ENCODE measurements around the gene CREB1. TPM values are rescaled to one million over a fixed set of nuclear protein-coding genes. Genes with fewer than 3 reads are reported as not detected.
A peak's percentile ranks its signal among the peaks of the same experiment; 100 is the strongest.

The CREB1 gene
- total RNA-seq (ENCODE audit: low replicate concordance): 118 and 164 TPM in 2 replicates

- peaks cover 17% of the 10 kb centered on the region for H3F3A ChIP-seq (ENCODE audit: low read depth)
- H3K27me3 Mint-ChIP-seq (ENCODE audit: insufficient read depth, low read depth): peaks cover 12% of the 10 kb centered on the region
- peak within 1 kb of the TSS; percentile 100 for H3K27ac ChIP-seq
- no peaks in the 10 kb centered on the region for H3K9me3 Mint-ChIP-seq
- peaks cover 48% of the 10 kb centered on the region for H3K4me1 ChIP-seq
- peak within 1 kb of the TSS; percentile 90 for H2AFZ ChIP-seq (replicated peaks)
- peaks cover 44% of the 10 kb centered on the region for H3K79me2 ChIP-seq (ENCODE audit: low read depth)
- peak within 1 kb of the TSS; percentile 100 for H3K4me3 ChIP-seq
- peak within 1 kb of the TSS; percentile 100 for H3K9ac ChIP-seq
- TF ChIP-seq CTCF (IDR thresholded peaks at IDR 0.05): no peak
- TF ChIP-seq EZH2 (IDR thresholded peaks at IDR 0.05): no peak
- H3K36me3 Mint-ChIP-seq: peaks cover 7% of the 10 kb centered on the region
- peak within 1 kb of the TSS; percentile 100 for H3K27ac Mint-ChIP-seq
- peaks cover 41% of the 10 kb centered on the region for H4K20me1 ChIP-seq (ENCODE audit: low read depth)
- H3K4me3 Mint-ChIP-seq: peak within 1 kb of the TSS; percentile 99
- H3K4me2 ChIP-seq: peak within 1 kb of the TSS; percentile 97
- H3K9me3 ChIP-seq (ENCODE audit: low read depth): no peaks in the 10 kb centered on the region
- H3K27me3 ChIP-seq: peaks cover 26% of the 10 kb centered on the region
- H3K36me3 ChIP-seq: peaks cover 4% of the 10 kb centered on the region
- peak; percentile 97 for DNase-seq (ENCODE audit: low spot score)
- H3K4me1 Mint-ChIP-seq: peaks cover 58% of the 10 kb centered on the region
Observed at GRCh38 chr2:207529330-207530159, at the start of gene CREB1. CREB1 (plus strand) TSS chr2:207529962; CDS start chr2:207555636, 25,674 bp downstream.

DNA sequence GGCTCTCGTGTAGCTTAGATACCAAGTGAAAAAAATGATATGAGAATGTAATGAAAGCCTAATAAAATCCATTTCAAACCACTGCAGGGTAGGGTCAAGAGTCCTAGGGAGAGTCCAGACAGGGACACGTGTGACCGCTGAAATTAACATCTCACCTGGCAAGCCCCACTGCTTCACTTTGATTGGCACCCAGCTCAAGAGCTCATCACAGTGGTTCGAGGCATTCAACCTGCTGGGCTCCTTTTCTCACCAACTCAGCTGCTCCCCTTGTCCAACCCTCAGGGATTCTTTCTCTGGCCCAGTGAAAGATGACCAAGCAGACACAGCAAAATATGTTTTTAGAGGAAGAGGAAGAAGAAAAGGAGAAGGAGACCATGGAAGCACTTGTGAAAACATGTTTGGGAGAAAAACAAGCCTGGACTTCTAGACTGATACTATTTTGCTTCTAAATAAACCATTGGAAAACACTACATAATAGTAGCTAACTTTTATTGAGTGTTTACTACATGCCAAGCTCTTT is 49.2 kb upstream of the CREB1 start:
- Histone ChIP-seq H3K27ac (no peak overlapping the region), H3K9ac (no peak overlapping the region), H3K4me3 (no peak overlapping the region), H2AFZ (replicated peaks) (no peak overlapping the region), H3K27me3 (no peaks in the 10 kb centered on the region), H3K9me3 (ENCODE audit: low read depth) (no peaks in the 10 kb centered on the region), H3K4me2 (no peak overlapping the region), H3F3A (ENCODE audit: low read depth) (no peaks in the 10 kb centered on the region), H3K4me1 (no peaks in the 10 kb centered on the region), H3K36me3 (no peaks in the 10 kb centered on the region), H4K20me1 (ENCODE audit: low read depth) (no peaks in the 10 kb centered on the region), H3K79me2 (ENCODE audit: low read depth) (no peaks in the 10 kb centered on the region)
- Mint-ChIP-seq H3K9me3 (no peaks in the 10 kb centered on the region), H3K4me3 (no peak overlapping the region), H3K36me3 (no peaks in the 10 kb centered on the region), H3K4me1 (peaks cover 31% of the 10 kb centered on the region), H3K27me3 (ENCODE audit: insufficient read depth, low read depth) (no peaks in the 10 kb centered on the region), H3K27ac (peak overlapping the region; percentile 26)
- TF ChIP-seq EZH2phosphoT487 (IDR thresholded peaks at IDR 0.05) (no peak), CTCF (IDR thresholded peaks at IDR 0.05) (no peak), EZH2 (IDR thresholded peaks at IDR 0.05) (no peak)
- DNase-seq (ENCODE audit: low spot score): no peak

- Histone ChIP-seq H3K27me3 (no peaks in the 10 kb centered on the region), H3K27ac (no peak overlapping the region), H3F3A (ENCODE audit: low read depth) (no peaks in the 10 kb centered on the region), H3K79me2 (ENCODE audit: low read depth) (no peaks in the 10 kb centered on the region), H4K20me1 (ENCODE audit: low read depth) (no peaks in the 10 kb centered on the region), H3K4me1 (no peaks in the 10 kb centered on the region), H3K9ac (no peak overlapping the region), H3K4me2 (no peak overlapping the region), H3K36me3 (no peaks in the 10 kb centered on the region), H3K9me3 (ENCODE audit: low read depth) (no peaks in the 10 kb centered on the region), H3K4me3 (no peak overlapping the region), H2AFZ (replicated peaks) (no peak overlapping the region)
- no peak for TF ChIP-seq EZH2 (IDR thresholded peaks at IDR 0.05)
- no peak for TF ChIP-seq EZH2phosphoT487 (IDR thresholded peaks at IDR 0.05)
- TF ChIP-seq CTCF (IDR thresholded peaks at IDR 0.05): no peak
- H3K27me3 Mint-ChIP-seq (ENCODE audit: insufficient read depth, low read depth): no peaks in the 10 kb centered on the region
- no peaks in the 10 kb centered on the region for H3K9me3 Mint-ChIP-seq
- H3K4me3 Mint-ChIP-seq: no peak overlapping the region
- peak; percentile 19 for DNase-seq (ENCODE audit: low spot score)
- no peak overlapping the region for H3K27ac Mint-ChIP-seq
- H3K36me3 Mint-ChIP-seq: no peaks in the 10 kb centered on the region
- H3K4me1 Mint-ChIP-seq: peaks cover 30% of the 10 kb centered on the region
Observed at GRCh38 chr2:207481924-207482323, 47.8 kb upstream of the CREB1 start.

Data from neural progenitor cell (in vitro differentiated cells).